Measurements from ENCODE around the gene SLC9A7.

GRCh38 chrX:46757052-46757451, 1.9 kb downstream of the SLC9A7 start:
- TF ChIP-seq CTCF (IDR thresholded peaks at IDR 0.05) (no peak), SREBF2 (IDR thresholded peaks at IDR 0.05) (no peak), EP300 (IDR thresholded peaks at IDR 0.05) (no peak), RAD21 (conservative IDR thresholded peaks at IDR 0.05 in 1 of 2, IDR thresholded peaks at IDR 0.05 in 1 of 2) (no peak), NR3C1 (IDR thresholded peaks at IDR 0.05) (no peak), MYC (IDR thresholded peaks at IDR 0.05; ENCODE audit: borderline replicate concordance, low read length) (no peak), KDM5A (IDR thresholded peaks at IDR 0.05) (no peak), MAX (IDR thresholded peaks at IDR 0.05) (no peak), SMC3 (IDR thresholded peaks at IDR 0.05) (no peak), E2F6 (IDR thresholded peaks at IDR 0.05; ENCODE audit: borderline replicate concordance, low read depth) (no peak), CEBPB (IDR thresholded peaks at IDR 0.05) (no peak), KDM1A (IDR thresholded peaks at IDR 0.05; ENCODE audit: low read depth) (no peak), ZNF302 (CRISPR knock-in tag; IDR thresholded peaks at IDR 0.05) (no peak)
- TF ChIP-seq, protein P1, sequence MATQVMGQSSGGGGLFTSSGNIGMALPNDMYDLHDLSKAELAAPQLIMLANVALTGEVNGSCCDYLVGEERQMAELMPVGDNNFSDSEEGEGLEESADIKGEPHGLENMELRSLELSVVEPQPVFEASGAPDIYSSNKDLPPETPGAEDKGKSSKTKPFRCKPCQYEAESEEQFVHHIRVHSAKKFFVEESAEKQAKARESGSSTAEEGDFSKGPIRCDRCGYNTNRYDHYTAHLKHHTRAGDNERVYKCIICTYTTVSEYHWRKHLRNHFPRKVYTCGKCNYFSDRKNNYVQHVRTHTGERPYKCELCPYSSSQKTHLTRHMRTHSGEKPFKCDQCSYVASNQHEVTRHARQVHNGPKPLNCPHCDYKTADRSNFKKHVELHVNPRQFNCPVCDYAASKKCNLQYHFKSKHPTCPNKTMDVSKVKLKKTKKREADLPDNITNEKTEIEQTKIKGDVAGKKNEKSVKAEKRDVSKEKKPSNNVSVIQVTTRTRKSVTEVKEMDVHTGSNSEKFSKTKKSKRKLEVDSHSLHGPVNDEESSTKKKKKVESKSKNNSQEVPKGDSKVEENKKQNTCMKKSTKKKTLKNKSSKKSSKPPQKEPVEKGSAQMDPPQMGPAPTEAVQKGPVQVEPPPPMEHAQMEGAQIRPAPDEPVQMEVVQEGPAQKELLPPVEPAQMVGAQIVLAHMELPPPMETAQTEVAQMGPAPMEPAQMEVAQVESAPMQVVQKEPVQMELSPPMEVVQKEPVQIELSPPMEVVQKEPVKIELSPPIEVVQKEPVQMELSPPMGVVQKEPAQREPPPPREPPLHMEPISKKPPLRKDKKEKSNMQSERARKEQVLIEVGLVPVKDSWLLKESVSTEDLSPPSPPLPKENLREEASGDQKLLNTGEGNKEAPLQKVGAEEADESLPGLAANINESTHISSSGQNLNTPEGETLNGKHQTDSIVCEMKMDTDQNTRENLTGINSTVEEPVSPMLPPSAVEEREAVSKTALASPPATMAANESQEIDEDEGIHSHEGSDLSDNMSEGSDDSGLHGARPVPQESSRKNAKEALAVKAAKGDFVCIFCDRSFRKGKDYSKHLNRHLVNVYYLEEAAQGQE (IDR thresholded peaks at IDR 0.05), result no peak
